ENCODE results near the gene PRKAR1B. TPM values are rescaled to one million over a fixed set of nuclear protein-coding genes. Genes with fewer than 3 reads are reported as not detected.

Gene PRKAR1B
- total and polyA plus RNA-seq, 8 donors: 4.5 to 45.8 (median 11.1) TPM

DNA sequence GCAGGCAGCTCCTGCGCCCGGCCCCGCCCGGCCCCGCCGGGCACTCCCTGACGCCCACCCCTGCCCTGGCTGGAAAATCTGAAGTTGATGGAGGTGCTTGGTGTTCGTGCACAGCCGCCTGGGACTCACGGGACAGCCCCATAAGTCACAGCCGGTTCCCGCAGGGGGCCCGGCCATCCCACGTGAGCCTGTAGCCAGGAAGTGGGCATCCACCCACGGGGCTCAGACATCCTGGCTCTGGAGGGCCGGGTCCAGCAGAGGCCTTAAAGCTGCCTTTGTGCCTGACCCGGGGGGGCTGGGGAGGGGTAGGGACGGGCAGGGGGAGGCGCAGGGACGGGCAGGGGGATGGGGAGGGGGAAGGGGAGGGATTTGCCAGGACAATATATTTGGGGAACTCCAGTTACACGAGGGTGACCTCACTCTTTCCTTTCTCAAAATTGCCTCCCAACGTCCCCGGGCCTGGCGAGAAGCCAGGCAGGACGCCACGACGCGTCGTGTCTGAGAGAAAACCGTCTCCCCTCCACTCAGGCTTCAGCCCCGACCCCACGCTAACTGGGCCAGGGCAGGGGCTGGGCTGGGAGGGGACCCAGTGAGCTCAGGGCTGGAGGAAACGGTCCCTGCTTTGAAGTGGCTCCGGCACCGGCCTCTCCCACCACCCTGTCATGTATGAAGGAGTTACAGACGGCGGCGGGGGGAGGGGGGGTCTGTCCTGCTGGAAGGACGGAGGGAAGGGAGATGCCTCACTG lies 125.3 kb downstream of the PRKAR1B start:
- H3K4me1 ChIP-seq: peaks cover 3 to 40% (median 19%) of the 10 kb centered on the region in 4 donors
- no peaks in the 10 kb centered on the region for H3K27me3 ChIP-seq
- peak overlapping the region; percentile 67 to 87 (median 83) for H3K27ac ChIP-seq
- no peaks in the 10 kb centered on the region for H3K9me3 ChIP-seq
- H3K4me3 ChIP-seq: peak overlapping the region in 2 of 4 donors; percentile 3 to 18
- 42 to 54% (median 45%) methylated on average over 31 to 39 of the region's 39 CpGs for WGBS, 5 donors
- intact Hi-C loops (cut with DNase I; ENCODE audit: low total_unique reads): no loop called here
- TF ChIP-seq POLR2AphosphoS5 (IDR thresholded peaks at IDR 0.05): peak in 2 of 3 donors; percentile 9 to 18
- TF ChIP-seq, protein P1, sequence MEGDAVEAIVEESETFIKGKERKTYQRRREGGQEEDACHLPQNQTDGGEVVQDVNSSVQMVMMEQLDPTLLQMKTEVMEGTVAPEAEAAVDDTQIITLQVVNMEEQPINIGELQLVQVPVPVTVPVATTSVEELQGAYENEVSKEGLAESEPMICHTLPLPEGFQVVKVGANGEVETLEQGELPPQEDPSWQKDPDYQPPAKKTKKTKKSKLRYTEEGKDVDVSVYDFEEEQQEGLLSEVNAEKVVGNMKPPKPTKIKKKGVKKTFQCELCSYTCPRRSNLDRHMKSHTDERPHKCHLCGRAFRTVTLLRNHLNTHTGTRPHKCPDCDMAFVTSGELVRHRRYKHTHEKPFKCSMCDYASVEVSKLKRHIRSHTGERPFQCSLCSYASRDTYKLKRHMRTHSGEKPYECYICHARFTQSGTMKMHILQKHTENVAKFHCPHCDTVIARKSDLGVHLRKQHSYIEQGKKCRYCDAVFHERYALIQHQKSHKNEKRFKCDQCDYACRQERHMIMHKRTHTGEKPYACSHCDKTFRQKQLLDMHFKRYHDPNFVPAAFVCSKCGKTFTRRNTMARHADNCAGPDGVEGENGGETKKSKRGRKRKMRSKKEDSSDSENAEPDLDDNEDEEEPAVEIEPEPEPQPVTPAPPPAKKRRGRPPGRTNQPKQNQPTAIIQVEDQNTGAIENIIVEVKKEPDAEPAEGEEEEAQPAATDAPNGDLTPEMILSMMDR (IDR thresholded peaks at IDR 0.05): no peak
- DNase-seq: peak; percentile 49 to 74
- peaks cover 0 to 21% (median 12%) of the 10 kb centered on the region in 4 donors for H3K36me3 ChIP-seq

DNA sequence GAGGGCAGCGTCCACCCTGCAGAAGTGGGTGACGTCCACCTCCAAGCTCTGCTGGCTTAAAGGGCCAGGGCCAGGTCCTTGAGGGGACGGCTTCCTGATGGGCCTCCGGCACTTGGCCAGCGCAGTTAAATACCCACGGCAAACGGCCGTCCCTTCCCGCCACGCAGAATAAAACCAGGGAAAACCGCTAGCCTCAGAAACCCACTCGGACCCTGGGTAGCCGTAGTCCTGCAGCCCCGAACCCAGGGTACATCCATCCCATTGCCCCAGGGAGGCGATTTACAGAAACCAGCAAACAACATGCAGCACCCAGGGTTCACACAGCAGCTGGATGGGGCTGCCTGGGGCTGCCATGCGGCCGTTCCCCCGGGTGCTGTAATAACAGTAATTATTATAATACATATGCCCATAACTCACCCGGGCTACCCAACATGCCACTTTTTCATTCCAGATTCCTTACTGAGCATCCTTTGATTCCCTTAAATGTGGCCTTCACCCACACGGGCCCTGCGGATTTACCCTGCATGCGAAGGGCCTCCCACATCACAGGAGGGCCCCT lies 126.0 kb downstream of the PRKAR1B start:
- peaks cover 3 to 40% (median 19%) of the 10 kb centered on the region in 4 donors for H3K4me1 ChIP-seq
- intact Hi-C loops (cut with DNase I; ENCODE audit: low total_unique reads): no loop called here
- H3K27me3 ChIP-seq: no peaks in the 10 kb centered on the region
- no peak for TF ChIP-seq EP300 (IDR thresholded peaks at IDR 0.05)
- no peak for TF ChIP-seq POLR2A (IDR thresholded peaks at IDR 0.05)
- no peak for TF ChIP-seq POLR2AphosphoS5 (IDR thresholded peaks at IDR 0.05)
- TF ChIP-seq, protein P1 (IDR thresholded peaks at IDR 0.05): no peak
- H3K27ac ChIP-seq: peak overlapping the region; percentile 29 to 87 (median 83)
- WGBS, 5 donors: 68 to 85% (median 82%) methylated on average over 22 of the region's 22 CpGs
- H3K9me3 ChIP-seq: no peaks in the 10 kb centered on the region
- H3K4me3 ChIP-seq: peak overlapping the region in 2 of 4 donors; percentile 3 to 18
- peaks cover 0 to 19% (median 12%) of the 10 kb centered on the region in 4 donors for H3K36me3 ChIP-seq
- DNase-seq: no peak

DNA sequence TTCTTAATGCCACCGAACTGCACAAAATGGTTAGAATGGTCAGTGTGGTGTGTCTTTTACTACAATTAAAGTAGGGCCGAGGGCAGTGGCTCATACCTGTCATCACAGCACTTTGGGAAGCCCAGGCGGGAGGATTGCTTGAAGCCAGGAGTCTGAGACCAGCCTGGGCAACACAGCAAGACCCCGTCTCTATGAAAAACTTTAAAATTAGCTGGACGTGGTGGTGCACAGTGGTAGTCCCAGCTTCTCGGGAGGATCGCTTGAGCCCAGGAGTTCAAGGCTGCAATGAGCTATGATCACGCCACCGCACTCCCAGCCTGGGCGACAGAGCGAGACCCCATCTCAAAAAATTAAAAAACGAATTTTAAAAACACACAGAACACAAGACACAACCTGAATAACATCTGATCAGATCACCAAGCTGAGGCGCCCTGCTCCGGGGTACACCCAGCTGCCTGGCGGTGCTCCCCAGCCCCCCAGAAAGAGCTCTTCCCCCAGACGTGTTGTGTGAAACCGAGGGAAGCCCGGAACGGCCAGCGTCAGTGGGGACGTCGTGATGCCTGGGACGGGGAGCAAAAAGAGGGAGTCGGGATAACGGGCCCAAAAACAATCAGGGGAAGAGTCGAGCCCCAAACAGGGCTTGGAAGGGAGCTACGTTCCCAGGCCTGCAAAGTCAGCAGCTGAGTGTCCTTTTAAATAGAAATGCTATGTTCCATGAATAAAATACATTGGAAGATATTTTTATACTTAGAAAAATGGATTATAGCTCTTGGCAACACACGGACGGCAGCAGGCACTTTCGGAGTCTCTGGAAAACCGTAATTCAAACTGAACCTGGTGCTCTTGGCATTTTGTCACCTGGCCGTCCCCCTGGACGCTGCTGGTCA lies 126.7 kb downstream of the PRKAR1B start:
- Histone ChIP-seq H3K27ac (peak overlapping the region in 4 of 5 donors; percentile 81 to 87 (median 83)), H3K4me1 (peaks cover 3 to 38% (median 19%) of the 10 kb centered on the region in 4 donors), H3K9me3 (peaks cover 0 to 5% (median 3%) of the 10 kb centered on the region in 4 donors), H3K36me3 (peaks cover 0 to 19% (median 9%) of the 10 kb centered on the region in 4 donors), H3K27me3 (no peaks in the 10 kb centered on the region), H3K4me3 (peak overlapping the region in 1 of 4 donors; percentile 3)
- WGBS, 5 donors: 90 to 93% (median 92%) methylated on average over 33 of the region's 33 CpGs
- no peak for DNase-seq
- intact Hi-C loops (cut with DNase I; ENCODE audit: low total_unique reads): no loop called here
- no peak for TF ChIP-seq POLR2A (IDR thresholded peaks at IDR 0.05)
- TF ChIP-seq EP300 (IDR thresholded peaks at IDR 0.05): no peak
- no peak for TF ChIP-seq POLR2AphosphoS5 (IDR thresholded peaks at IDR 0.05)
- TF ChIP-seq, protein P1 (IDR thresholded peaks at IDR 0.05): no peak

DNA sequence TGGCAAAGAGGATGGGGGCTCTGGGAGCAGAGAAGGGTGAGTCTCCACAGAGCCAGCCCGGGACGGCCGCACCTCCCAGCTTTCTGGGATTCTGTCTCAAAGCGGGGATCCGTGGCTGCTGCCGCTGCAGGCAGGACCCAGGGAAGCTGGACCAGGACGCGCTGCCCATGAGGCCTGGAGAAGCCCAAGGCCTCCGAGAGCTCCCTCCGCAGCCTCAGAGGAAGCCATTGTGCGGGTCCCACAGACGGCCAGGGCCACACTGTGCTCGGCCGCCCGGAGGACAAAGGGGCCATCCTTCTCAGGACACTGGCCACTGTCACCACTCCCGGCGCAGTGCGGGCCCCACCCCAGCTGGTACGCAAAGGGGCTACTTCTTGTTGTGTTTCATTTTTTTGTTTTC lies 128.2 kb downstream of the PRKAR1B start:
- no peak for DNase-seq
- Histone ChIP-seq H3K27me3 (no peaks in the 10 kb centered on the region), H3K9me3 (peaks cover 0 to 5% (median 3%) of the 10 kb centered on the region in 4 donors), H3K36me3 (peaks cover 0 to 15% (median 3%) of the 10 kb centered on the region in 4 donors), H3K4me3 (no peak overlapping the region), H3K27ac (no peak overlapping the region), H3K4me1 (peaks cover 3 to 32% (median 19%) of the 10 kb centered on the region in 4 donors)
- 93 to 98% (median 97%) methylated on average over 19 of the region's 19 CpGs for WGBS, 5 donors
- intact Hi-C loops (cut with DNase I; ENCODE audit: low total_unique reads): no loop called here
- TF ChIP-seq, protein P1 (IDR thresholded peaks at IDR 0.05): no peak
- TF ChIP-seq EP300 (IDR thresholded peaks at IDR 0.05) (no peak), POLR2AphosphoS5 (IDR thresholded peaks at IDR 0.05) (no peak), POLR2A (IDR thresholded peaks at IDR 0.05) (no peak)

All from stomach (tissue), 9 donors.